ENCODE results near the gene DDX4. TPM values are rescaled to one million over a fixed set of nuclear protein-coding genes. Genes with fewer than 3 reads are reported as not detected.
"Not testable (repeated sequence)": the region's sequence is repeated elsewhere in the genome, so short reads cannot be mapped to it uniquely, and the experiment has no call there.

DDX4 gene
- total RNA-seq, 4 donors from 2014 or later: not detected

DNA sequence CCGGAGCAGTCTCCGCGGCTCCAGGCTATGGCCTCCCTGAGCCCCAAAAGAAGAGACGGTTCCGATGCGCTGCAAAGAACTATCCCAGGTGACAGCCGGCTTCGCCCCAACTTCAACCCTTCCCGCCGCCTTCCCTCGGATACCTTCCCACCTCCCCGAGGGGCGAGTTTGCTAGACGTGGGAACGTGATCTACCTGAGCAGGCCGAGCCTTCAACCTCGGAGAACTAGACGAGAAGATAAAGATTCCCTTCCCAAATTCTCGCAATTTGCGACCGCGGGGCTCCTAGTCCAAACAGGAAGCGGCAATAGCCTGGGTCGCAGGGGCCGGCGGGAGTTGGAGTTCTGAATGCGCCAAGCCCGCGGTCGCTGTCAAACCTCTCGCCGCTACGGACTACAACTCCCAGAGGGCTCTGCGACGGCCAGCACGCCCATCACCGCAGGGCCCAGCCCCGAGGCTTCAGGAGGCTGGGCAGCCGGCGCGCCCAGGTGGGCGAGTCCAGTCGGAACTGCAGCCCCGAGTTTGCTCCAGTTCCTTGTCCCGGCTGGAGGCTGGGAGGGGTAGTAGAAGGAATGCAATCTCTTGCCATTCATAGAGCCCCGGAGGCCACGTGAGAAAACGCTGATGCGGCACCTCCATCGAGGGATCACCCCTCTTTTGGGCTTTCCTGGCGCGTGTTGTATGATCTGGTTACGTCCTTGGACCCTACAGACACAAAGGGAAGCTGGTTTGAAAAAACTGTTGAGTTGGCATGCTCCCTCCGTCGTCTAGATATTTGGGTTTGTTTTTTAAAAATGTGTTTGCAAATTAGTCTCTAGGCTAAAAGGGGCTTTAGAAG lies 25.6 kb upstream of the DDX4 start, which contains the start of gene SLC38A9:
Gene SLC38A9, minus strand, starts transcription at position 302 of the 837 bp plus-strand sequence. CDS start 14,366 bp downstream, outside the sequence.
- intact Hi-C loops (cut with DNase I): no loop called here
- Histone ChIP-seq H3K27me3 (no peaks in the 10 kb centered on the region), H3K36me3 (peaks cover 0 to 15% (median 0%) of the 10 kb centered on the region in 3 donors), H3K4me3 (peak within 1 kb of the TSS; percentile 57 to 97 (median 86)), H3K27ac (peak within 1 kb of the TSS; percentile 64 to 87 (median 78)), H3K9me3 (no peaks in the 10 kb centered on the region), H3K4me1 (peaks cover 9 to 31% (median 11%) of the 10 kb centered on the region in 3 donors)
- peak in 2 of 4 donors; percentile 7 to 50 for TF ChIP-seq POLR2A (IDR thresholded peaks at IDR 0.05)
- TF ChIP-seq, protein P1, sequence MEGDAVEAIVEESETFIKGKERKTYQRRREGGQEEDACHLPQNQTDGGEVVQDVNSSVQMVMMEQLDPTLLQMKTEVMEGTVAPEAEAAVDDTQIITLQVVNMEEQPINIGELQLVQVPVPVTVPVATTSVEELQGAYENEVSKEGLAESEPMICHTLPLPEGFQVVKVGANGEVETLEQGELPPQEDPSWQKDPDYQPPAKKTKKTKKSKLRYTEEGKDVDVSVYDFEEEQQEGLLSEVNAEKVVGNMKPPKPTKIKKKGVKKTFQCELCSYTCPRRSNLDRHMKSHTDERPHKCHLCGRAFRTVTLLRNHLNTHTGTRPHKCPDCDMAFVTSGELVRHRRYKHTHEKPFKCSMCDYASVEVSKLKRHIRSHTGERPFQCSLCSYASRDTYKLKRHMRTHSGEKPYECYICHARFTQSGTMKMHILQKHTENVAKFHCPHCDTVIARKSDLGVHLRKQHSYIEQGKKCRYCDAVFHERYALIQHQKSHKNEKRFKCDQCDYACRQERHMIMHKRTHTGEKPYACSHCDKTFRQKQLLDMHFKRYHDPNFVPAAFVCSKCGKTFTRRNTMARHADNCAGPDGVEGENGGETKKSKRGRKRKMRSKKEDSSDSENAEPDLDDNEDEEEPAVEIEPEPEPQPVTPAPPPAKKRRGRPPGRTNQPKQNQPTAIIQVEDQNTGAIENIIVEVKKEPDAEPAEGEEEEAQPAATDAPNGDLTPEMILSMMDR (IDR thresholded peaks at IDR 0.05): no peak
- WGBS, 2 donors: 1% methylated on average over 21 to 43 of the region's 55 CpGs
- DNase-seq: peak; percentile 60

DNA sequence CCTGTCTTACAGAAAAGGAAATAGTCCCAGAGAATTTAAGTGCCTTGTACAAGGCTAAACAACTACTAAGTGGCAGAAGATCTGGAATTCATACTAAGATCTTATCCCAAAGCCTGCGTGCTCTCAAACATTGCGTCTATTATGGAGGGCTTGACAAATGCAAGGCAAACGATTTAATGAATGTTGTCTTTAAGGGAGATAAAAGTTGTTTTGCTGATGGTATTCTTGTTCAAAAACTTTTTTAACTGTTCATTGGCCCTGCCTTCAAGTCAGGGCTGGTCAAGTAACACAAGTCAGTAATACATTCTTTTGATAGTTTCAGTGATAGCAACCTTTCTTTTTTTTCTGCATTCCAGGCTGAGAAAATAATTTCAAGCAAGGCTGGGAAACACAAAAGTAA lies 24.0 kb upstream of the DDX4 start:
- H3K4me3 ChIP-seq: no peak overlapping the region
- no peaks in the 10 kb centered on the region for H3K36me3 ChIP-seq
- DNase-seq: no peak
- TF ChIP-seq, protein P1 (IDR thresholded peaks at IDR 0.05): no peak
- no peak for TF ChIP-seq POLR2A (IDR thresholded peaks at IDR 0.05)
- intact Hi-C loops (cut with DNase I): no loop called here
- peaks cover 9 to 25% (median 11%) of the 10 kb centered on the region in 3 donors for H3K4me1 ChIP-seq
- no peaks in the 10 kb centered on the region for H3K9me3 ChIP-seq
- no peak overlapping the region for H3K27ac ChIP-seq
- WGBS, 2 donors: 61 to 85% methylated on average over 3 of the region's 3 CpGs
- no peaks in the 10 kb centered on the region for H3K27me3 ChIP-seq

DNA sequence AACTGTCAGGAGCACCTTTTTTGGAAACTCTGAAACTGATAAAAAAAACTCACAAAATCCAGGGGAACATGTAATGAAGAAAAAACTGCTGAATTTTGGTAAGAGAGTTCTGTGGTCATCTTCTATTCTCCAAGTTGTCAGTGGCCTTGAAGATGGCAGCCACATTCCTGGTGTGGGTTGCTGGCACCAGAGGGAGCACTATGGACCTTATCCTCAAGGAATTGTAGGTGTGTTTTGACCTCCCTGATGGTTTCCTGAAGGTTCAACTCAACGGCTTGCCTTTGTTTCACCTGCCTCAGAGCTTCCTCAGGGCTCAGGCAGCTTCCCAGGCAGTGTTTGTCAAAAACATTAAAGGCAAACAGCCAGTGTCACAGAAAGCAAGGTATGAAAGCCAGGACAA lies 23.5 kb upstream of the DDX4 start:
- no peaks in the 10 kb centered on the region for H3K36me3 ChIP-seq
- H3K4me1 ChIP-seq: peaks cover 9 to 21% (median 11%) of the 10 kb centered on the region in 3 donors
- no peaks in the 10 kb centered on the region for H3K27me3 ChIP-seq
- no peak for DNase-seq
- no peak overlapping the region for H3K4me3 ChIP-seq
- TF ChIP-seq, protein P1 (IDR thresholded peaks at IDR 0.05): no peak
- TF ChIP-seq POLR2A (IDR thresholded peaks at IDR 0.05): no peak
- intact Hi-C loops (cut with DNase I): no loop called here
- no peaks in the 10 kb centered on the region for H3K9me3 ChIP-seq
- 25 to 36% methylated on average over 1 of the region's 1 CpG for WGBS, 2 donors
- H3K27ac ChIP-seq: no peak overlapping the region

DNA sequence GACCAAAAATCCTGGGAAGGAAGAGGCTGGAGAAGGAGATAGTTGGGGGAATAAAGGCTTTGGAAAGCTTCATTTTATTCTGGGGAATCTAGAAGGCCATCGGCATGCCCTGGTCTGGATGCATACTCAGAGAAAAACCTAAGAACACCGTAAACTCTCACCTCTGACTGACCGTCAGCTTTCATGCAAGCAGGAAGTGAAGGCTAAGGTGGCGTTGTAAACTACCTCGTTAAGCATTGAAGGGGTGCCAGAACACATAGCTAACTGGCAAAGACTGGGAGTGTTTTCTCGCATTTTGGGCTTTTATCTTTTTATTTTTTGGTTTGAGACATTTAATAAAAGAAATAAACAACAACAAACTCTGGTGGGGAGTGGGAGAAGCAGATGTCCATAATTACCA lies 23.1 kb upstream of the DDX4 start:
- intact Hi-C loops (cut with DNase I): no loop called here
- DNase-seq: no peak
- Histone ChIP-seq H3K9me3 (no peaks in the 10 kb centered on the region), H3K4me3 (no peak overlapping the region), H3K4me1 (peaks cover 9 to 21% (median 11%) of the 10 kb centered on the region in 3 donors), H3K27me3 (no peaks in the 10 kb centered on the region), H3K27ac (no peak overlapping the region), H3K36me3 (no peaks in the 10 kb centered on the region)
- TF ChIP-seq POLR2A (IDR thresholded peaks at IDR 0.05): no peak
- TF ChIP-seq, protein P1 (IDR thresholded peaks at IDR 0.05): no peak
- WGBS, 2 donors: 80 to 88% methylated on average over 6 of the region's 6 CpGs

DNA sequence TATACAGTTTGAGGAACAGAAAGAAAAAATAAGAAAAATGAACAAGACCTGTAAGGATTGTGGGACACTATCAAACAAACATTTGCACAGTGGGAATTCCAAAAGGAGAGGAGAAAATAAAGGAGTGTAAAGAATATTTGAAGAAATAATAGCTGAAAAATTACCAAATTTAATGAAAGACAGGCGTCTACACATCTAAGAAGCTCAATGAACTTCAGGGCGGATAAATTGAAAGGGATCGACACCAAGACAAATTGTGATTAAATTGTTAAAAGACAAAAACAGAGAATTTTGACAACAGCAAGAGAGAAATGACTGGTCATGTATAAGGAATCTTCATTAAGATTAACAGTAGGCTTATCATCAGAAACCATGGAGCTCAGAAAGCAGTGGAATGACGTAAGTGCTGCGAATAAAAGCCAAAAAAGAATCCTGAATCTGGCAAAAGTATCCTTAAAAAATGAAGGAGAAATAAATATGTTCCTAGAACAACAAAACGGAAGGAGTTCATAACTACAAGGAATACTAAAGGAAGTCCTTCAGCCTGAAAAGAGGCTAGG lies 22.3 kb upstream of the DDX4 start:
- H3K36me3 ChIP-seq: no peaks in the 10 kb centered on the region
- TF ChIP-seq POLR2A (IDR thresholded peaks at IDR 0.05): no peak
- TF ChIP-seq, protein P1 (IDR thresholded peaks at IDR 0.05): no peak
- H3K27me3 ChIP-seq: no peaks in the 10 kb centered on the region
- no peak for DNase-seq
- H3K9me3 ChIP-seq: no peaks in the 10 kb centered on the region
- no peak overlapping the region for H3K4me3 ChIP-seq
- H3K27ac ChIP-seq: no peak overlapping the region
- H3K4me1 ChIP-seq: peaks cover 9 to 19% (median 11%) of the 10 kb centered on the region in 3 donors
- intact Hi-C loops (cut with DNase I): no loop called here
- 92% methylated on average over 6 of the region's 6 CpGs for WGBS, 2 donors

DNA sequence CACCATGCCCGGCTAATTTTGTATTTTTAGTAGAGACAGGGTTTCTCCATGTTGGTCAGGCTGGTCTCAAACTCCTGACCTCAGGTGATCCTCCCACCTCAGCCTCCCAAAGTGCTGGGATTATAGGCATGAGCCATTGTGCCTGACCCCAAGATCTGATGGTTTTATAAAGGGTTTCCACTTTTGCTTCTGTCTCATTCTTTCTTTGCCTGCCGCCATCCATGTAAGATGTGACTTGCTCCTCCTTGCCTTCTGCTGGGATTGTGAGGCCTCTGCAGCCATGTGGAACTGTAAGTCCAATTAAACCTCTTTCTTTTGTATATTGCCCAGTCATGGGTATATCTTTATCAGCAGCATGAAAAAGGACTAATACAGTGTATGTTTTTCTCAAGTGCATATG lies 18.8 kb upstream of the DDX4 start:
- H3K27me3 ChIP-seq; H3K27ac ChIP-seq; DNase-seq; H3K9me3 ChIP-seq; intact Hi-C loops (cut with DNase I); H3K4me3 ChIP-seq; H3K36me3 ChIP-seq; H3K4me1 ChIP-seq: not testable (repeated sequence)
- WGBS, 2 donors: 95 to 100% methylated on average over 2 of the region's 2 CpGs

Measured in esophagus squamous epithelium (tissue), 5 donors.